HCT116 (cell line): Measurements from ENCODE around the gene SIT1. TPM values are rescaled to one million over a fixed set of nuclear protein-coding genes. Genes with fewer than 3 reads are reported as not detected.

ENCODE experiments used
- ATAC-seq: fragments of 200-7000 bp; cut with Tn5 transposase; 2 replicates; pipeline ENCODE4 v1.9.1; 2020; ENCODE audit warnings: mild to moderate bottlenecking, moderate library complexity
- BruUV-seq: library from RNA; stranded (reverse); fragments of 400-500 nt; replicated peaks from 2 replicates; lab custom pipeline; 2021; lab: Mats Ljungman, UMichigan
- CTCF ChIA-PET: fragments of 300-600 bp; sonication (Branson Sonifier 250); formaldehyde crosslinking; loops from one replicate; lab custom pipeline; 2021; ENCODE audit warnings: antibody characterized with exemption; lab: Charles Lee
- POLR2A ChIA-PET: fragments of 300-600, 350-600 bp; sonication (Branson Sonifier 250); formaldehyde crosslinking; loops from one replicate; lab custom pipeline; 2021; ENCODE audit warnings: antibody characterized with exemption; lab: Charles Lee
- RAD21 ChIA-PET, 2 experiments: fragments of 300-600 bp; sonication (Branson Sonifier 250); formaldehyde crosslinking; loops; one replicate each; lab custom pipeline; 2023; ENCODE audit warnings: low total read pairs in 2 of 2; ENCODE audit not compliant: uncharacterized antibody in 2 of 2, unreplicated experiment in 2 of 2, low non-redundant PET in 1 of 2; lab: Charles Lee
- DNase-seq: peaks from one replicate; pipeline ENCODE4 v3.0.0-alpha.2; 2010; ENCODE audit warnings: low read depth, low spot score
- H2AFZ ChIP-seq: fragments of 200-600 bp; shearing (Covaris generic), sonication (generic); 2 replicates; pipeline ENCODE4 v1.6.1; 2017; ENCODE audit warnings: low read depth, mixed run types, mixed read lengths, antibody characterized with exemption, low read length; ENCODE audit not compliant: poor library complexity, severe bottlenecking
- H3K27ac ChIP-seq: 2 replicates; pipeline ENCODE4 v1.5.1; 2012; ENCODE audit warnings: low read depth, low read length
- H3K27me3 ChIP-seq: fragments of 200-600 bp; sonication (generic); 2 replicates; pipeline ENCODE4 v1.6.1; 2016; ENCODE audit warnings: mixed run types, low read length, mixed read lengths; ENCODE audit not compliant: insufficient read depth
- H3K36me3 ChIP-seq, 2 experiments: fragments of 200-500 bp in 1 of 2; fragments of 200-600 bp in 1 of 2; sonication (Bioruptor generic) in 1 of 2; sonication (generic) in 1 of 2; 2 replicates each; pipeline versions ENCODE4 v1.5.1 to v1.6.1; 2014 to 2016; ENCODE audit warnings: low read length in 2 of 2, inconsistent platforms in 1 of 2, mixed read lengths in 1 of 2, mixed run types in 1 of 2; ENCODE audit not compliant: insufficient read depth in 2 of 2, control insufficient read depth in 1 of 2
- H3K4me1 ChIP-seq, 2 experiments: fragments of 200-600 bp in 1 of 2; sonication (generic) in 1 of 2; 2 replicates each; pipeline versions ENCODE4 v1.5.1 to v1.6.1; 2012 to 2017; ENCODE audit warnings: low read length in 2 of 2, inconsistent platforms in 1 of 2, mild to moderate bottlenecking in 1 of 2, mixed read lengths in 1 of 2, mixed run types in 1 of 2, moderate library complexity in 1 of 2; ENCODE audit not compliant: insufficient read depth in 2 of 2, control insufficient read depth in 1 of 2
- H3K4me2 ChIP-seq: fragments of 200-600 bp; sonication (generic); 2 replicates; pipeline ENCODE4 v1.6.1; 2017; ENCODE audit warnings: mixed run types, low read length, mixed read lengths
- H3K4me3 ChIP-seq, 2 experiments: fragments of 200-600 bp in 1 of 2; sonication (generic) in 1 of 2; replicated peaks in 1 of 2; 2 replicates each; pipeline ENCODE4 v1.5.1; 2011 to 2016; ENCODE audit warnings: low read length in 2 of 2, control low read depth in 1 of 2, low read depth in 1 of 2, mild to moderate bottlenecking in 1 of 2, mixed read lengths in 1 of 2, mixed run types in 1 of 2
- H3K79me2 ChIP-seq: fragments of 200-600 bp; sonication (generic); 2 replicates; pipeline ENCODE4 v1.6.1; 2017; ENCODE audit warnings: mild to moderate bottlenecking, mixed run types, low read length, moderate library complexity, mixed read lengths; ENCODE audit not compliant: insufficient read depth
- H3K9ac ChIP-seq: fragments of 200-600 bp; sonication (generic); 2 replicates; pipeline ENCODE4 v1.6.1; 2016; ENCODE audit warnings: low read length, mixed read lengths
- H3K9me2 ChIP-seq: fragments of 200-600 bp; sonication (generic), shearing (Covaris generic); 2 replicates; pipeline ENCODE4 v1.6.1; 2017; ENCODE audit warnings: mixed run types, mild to moderate bottlenecking, moderate library complexity; ENCODE audit not compliant: insufficient read depth
- H3K9me3 ChIP-seq, 2 experiments: fragments of 200-500 bp in 1 of 2; fragments of 200-600 bp in 1 of 2; sonication (Bioruptor generic) in 1 of 2; sonication (generic) in 1 of 2; 2 replicates each; pipeline ENCODE4 v1.6.1; 2014 to 2017; ENCODE audit warnings: low read length in 2 of 2, mixed read lengths in 2 of 2, inconsistent platforms in 1 of 2, low read depth in 1 of 2, mild to moderate bottlenecking in 1 of 2, mixed run types in 1 of 2, moderate library complexity in 1 of 2; ENCODE audit not compliant: control insufficient read depth in 1 of 2, insufficient read depth in 1 of 2
- H4K20me1 ChIP-seq: fragments of 200-600 bp; sonication (generic), shearing (Covaris generic); 2 replicates; pipeline ENCODE4 v1.6.1; 2017; ENCODE audit warnings: mixed run types, mild to moderate bottlenecking, moderate library complexity; ENCODE audit not compliant: insufficient read depth
- CEBPB ChIP-seq: IDR thresholded peaks from 2 replicates; pipeline ENCODE4 v1.6.1; 2012; ENCODE audit warnings: low read depth
- CTCF ChIP-seq, 3 experiments: fragments of 200-600 bp in 1 of 3; sonication (generic) in 1 of 3; IDR thresholded peaks in 2 of 3; conservative IDR thresholded peaks in 1 of 3; 2 replicates each; pipeline ENCODE4 v1.5.1; 2012 to 2017; ENCODE audit warnings: low read depth in 2 of 3, low read length in 2 of 3, antibody characterized with exemption in 1 of 3, borderline replicate concordance in 1 of 3, control low read depth in 1 of 3, mild to moderate bottlenecking in 1 of 3, mixed read lengths in 1 of 3, mixed run types in 1 of 3, moderate library complexity in 1 of 3; ENCODE audit not compliant: insufficient read depth in 1 of 3
- EGR1 ChIP-seq: IDR thresholded peaks from 2 replicates; pipeline ENCODE4 v1.6.1; 2012; ENCODE audit warnings: low read depth
- ELF1 ChIP-seq: IDR thresholded peaks from 2 replicates; pipeline ENCODE4 v1.6.1; 2012; ENCODE audit warnings: low read depth, borderline replicate concordance
- EZH2phosphoT487 ChIP-seq: fragments of 200-600 bp; IDR thresholded peaks from 2 replicates; pipeline ENCODE4 v1.6.1; 2018; ENCODE audit warnings: antibody characterized with exemption, borderline replicate concordance
- JUND ChIP-seq: IDR thresholded peaks from 2 replicates; pipeline ENCODE4 v1.6.1; 2012
- MAX ChIP-seq: IDR thresholded peaks from 2 replicates; pipeline ENCODE4 v1.6.1; 2012
- POLR2A ChIP-seq: IDR thresholded peaks from 2 replicates; pipeline ENCODE4 v1.7.0; 2011; ENCODE audit warnings: borderline replicate concordance; ENCODE audit not compliant: insufficient read depth, insufficient read length; ENCODE audit errors: extremely low read depth
- POLR2AphosphoS5 ChIP-seq: IDR thresholded peaks from 2 replicates; pipeline ENCODE4 v1.6.1; 2011; ENCODE audit warnings: mild to moderate bottlenecking, low read depth, low read length, moderate library complexity
- RAD21 ChIP-seq: IDR thresholded peaks from 2 replicates; pipeline ENCODE4 v1.6.1; 2012; ENCODE audit warnings: low read depth, mild to moderate bottlenecking
- SIN3A ChIP-seq: IDR thresholded peaks from 2 replicates; pipeline ENCODE4 v1.6.1; 2012; ENCODE audit warnings: low read depth
- SP1 ChIP-seq: IDR thresholded peaks from 2 replicates; pipeline ENCODE4 v1.6.1; 2012; ENCODE audit warnings: low read depth
- SRF ChIP-seq: IDR thresholded peaks from 2 replicates; pipeline ENCODE4 v1.6.1; 2012; ENCODE audit warnings: low read depth
- TCF7L2 ChIP-seq: IDR thresholded peaks from 2 replicates; pipeline ENCODE4 v1.7.0; 2011; ENCODE audit warnings: borderline replicate concordance, inconsistent platforms; ENCODE audit not compliant: insufficient read depth, insufficient read length; ENCODE audit errors: extremely low read depth
- YY1 ChIP-seq: IDR thresholded peaks from 2 replicates; pipeline ENCODE4 v1.6.1; 2011; ENCODE audit warnings: low read length, low read depth, moderate library complexity, mild to moderate bottlenecking; ENCODE audit not compliant: insufficient replicate concordance; ENCODE audit errors: extremely low read depth
- ZBTB33 ChIP-seq: IDR thresholded peaks from 2 replicates; pipeline ENCODE4 v1.6.1; 2011; ENCODE audit warnings: mild to moderate bottlenecking, low read length, moderate library complexity; ENCODE audit not compliant: insufficient replicate concordance; ENCODE audit errors: extremely low read depth
- ZFX ChIP-seq: fragments of 450-650 bp; IDR thresholded peaks from 2 replicates; pipeline ENCODE4 v1.6.1; 2017
- ZNF274 ChIP-seq: fragments of 200-500 bp; sonication (Bioruptor generic); IDR thresholded peaks from 2 replicates; pipeline ENCODE4 v1.6.1; 2014; ENCODE audit warnings: mild to moderate bottlenecking, low read depth, low read length, inconsistent platforms
- intact Hi-C: fragments of 100-400 bp; cut with micrococcal nuclease; formaldehyde crosslinking; loops from 2 replicates; pipeline ENCODE4 v1.10.0; 2022
- total RNA-seq: library from RNA; stranded (reverse); gene quantifications from one replicate; pipeline ENCODE4 v1.2.1, GENCODE V29; 2021; ENCODE audit not compliant: unreplicated experiment
- TF ChIP-seq, protein P1 (sequence below): IDR thresholded peaks from 2 replicates; pipeline ENCODE4 v1.6.1; 2012
- TF ChIP-seq, protein P2 (sequence below): IDR thresholded peaks from 2 replicates; pipeline ENCODE4 v1.6.1; 2012; ENCODE audit warnings: low read depth

SIT1 gene
- total RNA-seq, 1 experiment from 2014 or later: not detected

DNA sequence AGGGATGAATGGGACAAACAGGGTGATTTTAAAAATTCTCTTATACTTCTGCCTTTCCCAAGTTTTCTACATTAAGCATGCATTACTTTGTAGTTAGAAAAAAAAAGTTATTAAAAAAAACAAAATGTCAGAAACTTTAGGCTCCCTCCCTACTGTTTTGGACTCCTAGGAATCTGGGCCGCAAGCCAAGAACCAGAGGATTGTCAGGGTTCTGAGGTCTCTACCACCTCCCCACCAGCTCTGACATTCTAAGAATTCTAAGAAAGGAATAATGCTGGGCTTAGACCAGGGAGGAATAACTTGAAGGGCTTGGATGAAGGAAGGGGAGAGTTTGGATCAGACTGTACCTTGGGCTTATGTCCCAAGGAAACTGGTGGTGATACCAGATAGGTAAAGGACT, 15.3 kb upstream of the SIT1 start:
- H3K9me3 ChIP-seq: no peaks in the 10 kb centered on the region
- no peaks in the 10 kb centered on the region for H3K27me3 ChIP-seq
- no peaks in the 10 kb centered on the region for H4K20me1 ChIP-seq
- H3K9ac ChIP-seq: no peak overlapping the region
- H3K9me2 ChIP-seq: no peaks in the 10 kb centered on the region
- ChIA-PET RAD21 (no interaction called here), CTCF (interaction anchor here (1.8 kb wide), 1 partner anchor 31 kb away, joined by 11 read pairs; no protein-coding TSS in a partner anchor), POLR2A (interaction anchor here (3.0 kb wide), 1 partner anchor 23 kb away, joined by 16 read pairs; the partner anchor contains the start of gene TPM2)
- no peak overlapping the region for H3K27ac ChIP-seq
- no peak overlapping the region for H3K4me3 ChIP-seq
- no peak for DNase-seq
- H3K79me2 ChIP-seq: peaks cover 28% of the 10 kb centered on the region; the same call in 1 of the 2 replicates
- BruUV-seq: no TSS peak
- H3K36me3 ChIP-seq: peaks cover 5 to 17% of the 10 kb centered on the region in 2 experiments; a peak in 3 of 4 replicates
- peaks cover 27 to 60% of the 10 kb centered on the region in 2 experiments; a peak in 3 of 4 replicates for H3K4me1 ChIP-seq
- no peak for ATAC-seq
- intact Hi-C loops: no loop called here
- TF ChIP-seq ZFX: no peak
- TF ChIP-seq RAD21: no peak
- TF ChIP-seq, protein P1, sequence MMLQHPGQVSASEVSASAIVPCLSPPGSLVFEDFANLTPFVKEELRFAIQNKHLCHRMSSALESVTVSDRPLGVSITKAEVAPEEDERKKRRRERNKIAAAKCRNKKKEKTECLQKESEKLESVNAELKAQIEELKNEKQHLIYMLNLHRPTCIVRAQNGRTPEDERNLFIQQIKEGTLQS: no peak
- TF ChIP-seq SRF: no peak
- no peak for TF ChIP-seq EGR1
- TF ChIP-seq SP1: no peak
- TF ChIP-seq JUND: no peak
- TF ChIP-seq TCF7L2: no peak
- TF ChIP-seq SIN3A: no peak
- no peak for TF ChIP-seq ELF1
- no peak for TF ChIP-seq YY1
- no peak for TF ChIP-seq ZBTB33
- no peak for TF ChIP-seq POLR2AphosphoS5
- TF ChIP-seq MAX: no peak
- TF ChIP-seq, protein P2, sequence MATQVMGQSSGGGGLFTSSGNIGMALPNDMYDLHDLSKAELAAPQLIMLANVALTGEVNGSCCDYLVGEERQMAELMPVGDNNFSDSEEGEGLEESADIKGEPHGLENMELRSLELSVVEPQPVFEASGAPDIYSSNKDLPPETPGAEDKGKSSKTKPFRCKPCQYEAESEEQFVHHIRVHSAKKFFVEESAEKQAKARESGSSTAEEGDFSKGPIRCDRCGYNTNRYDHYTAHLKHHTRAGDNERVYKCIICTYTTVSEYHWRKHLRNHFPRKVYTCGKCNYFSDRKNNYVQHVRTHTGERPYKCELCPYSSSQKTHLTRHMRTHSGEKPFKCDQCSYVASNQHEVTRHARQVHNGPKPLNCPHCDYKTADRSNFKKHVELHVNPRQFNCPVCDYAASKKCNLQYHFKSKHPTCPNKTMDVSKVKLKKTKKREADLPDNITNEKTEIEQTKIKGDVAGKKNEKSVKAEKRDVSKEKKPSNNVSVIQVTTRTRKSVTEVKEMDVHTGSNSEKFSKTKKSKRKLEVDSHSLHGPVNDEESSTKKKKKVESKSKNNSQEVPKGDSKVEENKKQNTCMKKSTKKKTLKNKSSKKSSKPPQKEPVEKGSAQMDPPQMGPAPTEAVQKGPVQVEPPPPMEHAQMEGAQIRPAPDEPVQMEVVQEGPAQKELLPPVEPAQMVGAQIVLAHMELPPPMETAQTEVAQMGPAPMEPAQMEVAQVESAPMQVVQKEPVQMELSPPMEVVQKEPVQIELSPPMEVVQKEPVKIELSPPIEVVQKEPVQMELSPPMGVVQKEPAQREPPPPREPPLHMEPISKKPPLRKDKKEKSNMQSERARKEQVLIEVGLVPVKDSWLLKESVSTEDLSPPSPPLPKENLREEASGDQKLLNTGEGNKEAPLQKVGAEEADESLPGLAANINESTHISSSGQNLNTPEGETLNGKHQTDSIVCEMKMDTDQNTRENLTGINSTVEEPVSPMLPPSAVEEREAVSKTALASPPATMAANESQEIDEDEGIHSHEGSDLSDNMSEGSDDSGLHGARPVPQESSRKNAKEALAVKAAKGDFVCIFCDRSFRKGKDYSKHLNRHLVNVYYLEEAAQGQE: no peak
- TF ChIP-seq EZH2phosphoT487: no peak
- TF ChIP-seq ZNF274: no peak
- TF ChIP-seq CEBPB: no peak
- TF ChIP-seq CTCF (IDR thresholded peaks at IDR 0.05 in 2 of 3, conservative IDR thresholded peaks at IDR 0.05 in 1 of 3; ENCODE audit: borderline replicate concordance in 1 of 3, insufficient read depth in 1 of 3, low read depth in 2 of 3, low read length in 2 of 3): no peak
- TF ChIP-seq POLR2A: no peak
- H3K4me2 ChIP-seq: peak overlapping the region; percentile 87; the same call in 1 of the 2 replicates
- H2AFZ ChIP-seq: no peak overlapping the region
